Measurements from ENCODE around the gene OGDH. TPM values are rescaled to one million over a fixed set of nuclear protein-coding genes. Genes with fewer than 3 reads are reported as not detected.
"Not testable (repeated sequence)": the region's sequence is repeated elsewhere in the genome, so short reads cannot be mapped to it uniquely, and the experiment has no call there.

The OGDH gene
- polyA plus RNA-seq, 4 donors = 66.8 to 136 (median 112) TPM

DNA sequence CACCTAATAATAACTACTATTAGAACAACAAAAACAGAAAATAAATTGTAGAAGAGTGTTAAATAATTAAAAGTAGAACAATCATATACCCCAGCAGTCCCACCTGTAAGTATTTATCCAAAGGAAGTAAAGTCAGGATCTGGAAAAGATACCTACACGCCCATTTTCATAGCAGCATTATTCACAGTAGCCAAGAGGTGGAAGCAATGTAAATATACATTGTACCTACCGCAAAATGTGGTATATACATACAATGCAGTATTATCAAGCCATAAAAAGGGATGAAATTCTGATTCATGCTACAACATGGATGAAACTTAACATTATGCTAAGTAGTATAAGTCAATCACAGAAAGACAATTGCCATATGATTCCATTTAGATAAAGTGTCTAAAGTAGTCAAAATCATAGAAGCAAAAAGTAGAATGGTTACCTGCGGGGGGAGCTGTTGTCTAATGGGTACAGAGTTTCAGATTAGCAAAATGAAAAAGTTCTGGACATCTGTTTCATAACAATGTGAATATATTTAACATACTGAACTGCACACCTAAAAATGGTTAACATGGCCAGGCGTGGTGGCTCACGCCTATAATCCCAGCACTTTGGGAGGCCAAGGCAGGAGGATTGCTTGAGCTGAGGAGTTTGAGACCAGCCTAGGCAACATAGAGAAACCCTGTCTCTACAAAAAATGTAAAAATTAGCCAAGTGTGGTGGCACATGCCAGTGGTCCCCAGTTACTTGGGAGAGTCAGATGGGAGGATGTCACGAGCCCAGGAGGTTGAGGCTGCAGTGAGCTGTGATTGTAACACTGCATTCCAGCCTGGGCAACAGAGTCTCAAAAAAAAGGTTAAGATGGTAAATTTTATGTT, 18.4 kb upstream of the OGDH start:
- Histone ChIP-seq H3K9me3 (ENCODE audit: control insufficient read depth in 2 of 2, insufficient read depth in 1 of 2, low read depth in 1 of 2, low read length in 1 of 2) (no peaks in the 10 kb centered on the region), H3K4me3 (ENCODE audit: low read depth in 1 of 3, low read length in 3 of 3) (no peak overlapping the region), H3K27me3 (ENCODE audit: control insufficient read depth in 3 of 3, insufficient read depth in 3 of 3, low read length in 3 of 3) (no peaks in the 10 kb centered on the region), H3K4me1 (ENCODE audit: control insufficient read depth in 3 of 3, insufficient read depth in 2 of 3, low read depth in 1 of 3, low read length in 2 of 3) (peaks cover 0 to 4% (median 0%) of the 10 kb centered on the region in 3 donors), H3K27ac (ENCODE audit: low read depth in 1 of 3, low read length in 2 of 3) (no peak overlapping the region), H3K36me3 (ENCODE audit: control insufficient read depth in 3 of 3, insufficient read depth in 2 of 3, low read depth in 1 of 3, low read length in 3 of 3) (no peaks in the 10 kb centered on the region)
- DNase-seq (peak; percentile 73 to 79), FAIRE-seq (no peak)
- 10 to 22% (median 11%) methylated on average over 6 of the region's 6 CpGs for WGBS, 3 donors

GRCh38 chr7:44590910-44591309, 15.5 kb upstream of the OGDH start:
- H3K27ac ChIP-seq (ENCODE audit: low read depth in 1 of 3, low read length in 2 of 3) = no peak overlapping the region
- no peaks in the 10 kb centered on the region for H3K27me3 ChIP-seq (ENCODE audit: control insufficient read depth in 3 of 3, insufficient read depth in 3 of 3, low read length in 3 of 3)
- peaks cover 0 to 4% (median 0%) of the 10 kb centered on the region in 3 donors for H3K4me1 ChIP-seq (ENCODE audit: control insufficient read depth in 3 of 3, insufficient read depth in 2 of 3, low read depth in 1 of 3, low read length in 2 of 3)
- H3K4me3 ChIP-seq (ENCODE audit: low read depth in 1 of 3, low read length in 3 of 3) = no peak overlapping the region
- no peak for DNase-seq
- WGBS, 3 donors = 88 to 100% (median 92%) methylated on average over 1 of the region's 1 CpG
- H3K9me3 ChIP-seq (ENCODE audit: control insufficient read depth in 2 of 2, insufficient read depth in 1 of 2, low read depth in 1 of 2, low read length in 1 of 2) = no peaks in the 10 kb centered on the region
- no peaks in the 10 kb centered on the region for H3K36me3 ChIP-seq (ENCODE audit: control insufficient read depth in 3 of 3, insufficient read depth in 2 of 3, low read depth in 1 of 3, low read length in 3 of 3)
- FAIRE-seq = no peak

GRCh38 chr7:44595934-44596635, 10.3 kb upstream of the OGDH start:
- WGBS, 3 donors = 71 to 80% (median 79%) methylated on average over 5 of the region's 5 CpGs
- H3K36me3 ChIP-seq (ENCODE audit: control insufficient read depth in 3 of 3, insufficient read depth in 2 of 3, low read depth in 1 of 3, low read length in 3 of 3) = no peaks in the 10 kb centered on the region
- DNase-seq (no peak), FAIRE-seq (no peak)
- H3K27ac ChIP-seq (ENCODE audit: low read depth in 1 of 3, low read length in 2 of 3) = no peak overlapping the region
- H3K27me3 ChIP-seq (ENCODE audit: control insufficient read depth in 3 of 3, insufficient read depth in 3 of 3, low read length in 3 of 3) = no peaks in the 10 kb centered on the region
- H3K4me1 ChIP-seq (ENCODE audit: control insufficient read depth in 3 of 3, insufficient read depth in 2 of 3, low read depth in 1 of 3, low read length in 2 of 3) = no peaks in the 10 kb centered on the region
- H3K9me3 ChIP-seq (ENCODE audit: control insufficient read depth in 2 of 2, insufficient read depth in 1 of 2, low read depth in 1 of 2, low read length in 1 of 2) = no peaks in the 10 kb centered on the region
- no peak overlapping the region for H3K4me3 ChIP-seq (ENCODE audit: low read depth in 1 of 3, low read length in 3 of 3)

DNA sequence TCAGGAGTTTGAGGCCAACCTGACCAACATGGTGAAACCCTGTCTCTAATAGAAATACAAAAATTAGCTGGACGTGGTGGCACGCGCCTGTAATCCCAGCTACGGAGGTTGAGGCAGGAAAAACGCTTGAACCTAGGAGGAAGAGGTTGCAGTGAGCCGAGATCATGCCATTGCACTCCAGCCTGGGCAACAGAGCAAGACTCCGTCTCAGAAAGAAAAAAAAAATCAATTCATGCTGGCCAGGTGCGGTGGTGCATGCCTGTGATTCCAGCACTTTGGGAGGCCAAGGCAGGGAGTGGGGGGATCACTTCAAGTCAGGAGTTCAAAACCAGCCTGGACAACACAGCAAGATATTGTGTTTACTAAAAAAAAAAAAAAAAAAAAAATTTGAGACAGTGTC, 9.2 kb upstream of the OGDH start:
- H3K27me3 ChIP-seq (ENCODE audit: control insufficient read depth in 3 of 3, insufficient read depth in 3 of 3, low read length in 3 of 3); H3K36me3 ChIP-seq (ENCODE audit: control insufficient read depth in 3 of 3, insufficient read depth in 2 of 3, low read depth in 1 of 3, low read length in 3 of 3); DNase-seq; FAIRE-seq; H3K27ac ChIP-seq (ENCODE audit: low read depth in 1 of 3, low read length in 2 of 3); H3K9me3 ChIP-seq (ENCODE audit: control insufficient read depth in 2 of 2, insufficient read depth in 1 of 2, low read depth in 1 of 2, low read length in 1 of 2); H3K4me1 ChIP-seq (ENCODE audit: control insufficient read depth in 3 of 3, insufficient read depth in 2 of 3, low read depth in 1 of 3, low read length in 2 of 3); H3K4me3 ChIP-seq (ENCODE audit: low read depth in 1 of 3, low read length in 3 of 3): not testable (repeated sequence)
- 88 to 95% (median 95%) methylated on average over 8 of the region's 8 CpGs for WGBS, 3 donors

DNA sequence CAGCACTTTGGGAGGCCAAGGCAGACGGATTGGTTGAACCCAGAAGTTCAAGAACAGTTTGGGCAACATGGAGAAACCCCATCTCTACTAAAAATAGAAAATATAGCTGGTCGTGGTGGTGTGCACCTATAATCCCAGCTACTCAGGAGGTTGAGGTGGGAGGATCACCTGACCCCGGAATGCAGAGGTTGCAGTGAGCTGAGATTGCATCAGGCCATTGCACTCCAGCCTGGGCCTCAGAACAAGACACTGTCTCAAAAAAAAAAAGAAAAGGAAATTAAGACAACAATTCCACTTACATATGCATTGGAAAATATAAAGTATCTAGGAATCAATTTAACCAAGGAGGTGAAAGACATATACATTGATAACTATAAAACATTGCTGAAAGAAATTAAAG, 7.2 kb upstream of the OGDH start:
- 71 to 85% (median 85%) methylated on average over 3 of the region's 3 CpGs for WGBS, 3 donors
- FAIRE-seq (no peak), DNase-seq (no peak)
- Histone ChIP-seq H3K27ac (ENCODE audit: low read depth in 1 of 3, low read length in 2 of 3) (no peak overlapping the region), H3K4me1 (ENCODE audit: control insufficient read depth in 3 of 3, insufficient read depth in 2 of 3, low read depth in 1 of 3, low read length in 2 of 3) (no peaks in the 10 kb centered on the region), H3K4me3 (ENCODE audit: low read depth in 1 of 3, low read length in 3 of 3) (no peak overlapping the region), H3K27me3 (ENCODE audit: control insufficient read depth in 3 of 3, insufficient read depth in 3 of 3, low read length in 3 of 3) (no peaks in the 10 kb centered on the region), H3K9me3 (ENCODE audit: control insufficient read depth in 2 of 2, insufficient read depth in 1 of 2, low read depth in 1 of 2, low read length in 1 of 2) (no peaks in the 10 kb centered on the region), H3K36me3 (ENCODE audit: control insufficient read depth in 3 of 3, insufficient read depth in 2 of 3, low read depth in 1 of 3, low read length in 3 of 3) (no peaks in the 10 kb centered on the region)

- H3K9me3 ChIP-seq (ENCODE audit: control insufficient read depth in 2 of 2, insufficient read depth in 1 of 2, low read depth in 1 of 2, low read length in 1 of 2) = no peaks in the 10 kb centered on the region
- no peak overlapping the region for H3K4me3 ChIP-seq (ENCODE audit: low read depth in 1 of 3, low read length in 3 of 3)
- FAIRE-seq (no peak), DNase-seq (no peak)
- H3K27me3 ChIP-seq (ENCODE audit: control insufficient read depth in 3 of 3, insufficient read depth in 3 of 3, low read length in 3 of 3) = no peaks in the 10 kb centered on the region
- no peaks in the 10 kb centered on the region for H3K4me1 ChIP-seq (ENCODE audit: control insufficient read depth in 3 of 3, insufficient read depth in 2 of 3, low read depth in 1 of 3, low read length in 2 of 3)
- H3K36me3 ChIP-seq (ENCODE audit: control insufficient read depth in 3 of 3, insufficient read depth in 2 of 3, low read depth in 1 of 3, low read length in 3 of 3) = no peaks in the 10 kb centered on the region
- no peak overlapping the region for H3K27ac ChIP-seq (ENCODE audit: low read depth in 1 of 3, low read length in 2 of 3)
- 50 to 66% (median 63%) methylated on average over 1 of the region's 1 CpG for WGBS, 3 donors
These were observed 3.9 kb upstream of the OGDH start for GRCh38 chr7:44602576-44602910.

DNA sequence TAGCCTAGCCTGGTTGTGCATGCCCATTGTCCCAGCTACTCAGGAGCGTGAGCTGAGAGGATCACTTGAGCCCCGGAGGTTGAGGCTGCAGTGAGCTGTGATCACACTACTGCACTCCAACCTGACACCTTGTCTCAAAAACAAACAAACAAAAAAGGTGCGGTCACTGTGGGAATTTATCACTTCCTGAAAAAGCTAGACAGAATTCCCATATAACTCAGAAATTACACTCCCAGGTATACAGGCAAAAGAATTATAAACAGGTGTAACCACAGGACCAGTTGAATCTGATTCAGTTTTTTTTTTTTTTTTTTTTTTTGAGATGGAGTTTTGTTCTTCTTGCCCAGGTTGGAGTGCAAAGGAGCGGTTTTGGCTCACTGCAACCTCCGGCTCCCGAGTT, 3.2 kb upstream of the OGDH start:
- WGBS, 3 donors = 70 to 74% (median 73%) methylated on average over 6 of the region's 6 CpGs
- no peaks in the 10 kb centered on the region for H3K4me1 ChIP-seq (ENCODE audit: control insufficient read depth in 3 of 3, insufficient read depth in 2 of 3, low read depth in 1 of 3, low read length in 2 of 3)
- no peaks in the 10 kb centered on the region for H3K9me3 ChIP-seq (ENCODE audit: control insufficient read depth in 2 of 2, insufficient read depth in 1 of 2, low read depth in 1 of 2, low read length in 1 of 2)
- no peak for FAIRE-seq
- H3K4me3 ChIP-seq (ENCODE audit: low read depth in 1 of 3, low read length in 3 of 3) = no peak overlapping the region
- no peak for DNase-seq
- H3K27ac ChIP-seq (ENCODE audit: low read depth in 1 of 3, low read length in 2 of 3) = no peak overlapping the region
- H3K27me3 ChIP-seq (ENCODE audit: control insufficient read depth in 3 of 3, insufficient read depth in 3 of 3, low read length in 3 of 3) = no peaks in the 10 kb centered on the region
- peaks cover 0 to 5% (median 0%) of the 10 kb centered on the region in 3 donors for H3K36me3 ChIP-seq (ENCODE audit: control insufficient read depth in 3 of 3, insufficient read depth in 2 of 3, low read depth in 1 of 3, low read length in 3 of 3)

- Histone ChIP-seq H3K4me3 (ENCODE audit: low read depth in 1 of 3, low read length in 3 of 3) (no peak overlapping the region), H3K4me1 (ENCODE audit: control insufficient read depth in 3 of 3, insufficient read depth in 2 of 3, low read depth in 1 of 3, low read length in 2 of 3) (peaks cover 0 to 3% (median 0%) of the 10 kb centered on the region in 3 donors), H3K9me3 (ENCODE audit: control insufficient read depth in 2 of 2, insufficient read depth in 1 of 2, low read depth in 1 of 2, low read length in 1 of 2) (no peaks in the 10 kb centered on the region), H3K27me3 (ENCODE audit: control insufficient read depth in 3 of 3, insufficient read depth in 3 of 3, low read length in 3 of 3) (no peaks in the 10 kb centered on the region), H3K36me3 (ENCODE audit: control insufficient read depth in 3 of 3, insufficient read depth in 2 of 3, low read depth in 1 of 3, low read length in 3 of 3) (peaks cover 0 to 9% (median 0%) of the 10 kb centered on the region in 3 donors), H3K27ac (ENCODE audit: low read depth in 1 of 3, low read length in 2 of 3) (no peak overlapping the region)
- 78 to 82% (median 78%) methylated on average over 2 of the region's 2 CpGs for WGBS, 3 donors
- no peak for FAIRE-seq
- no peak for DNase-seq
These were observed 1.5 kb upstream of the OGDH start for GRCh38 chr7:44604941-44605340.
